Raji (cell line): ENCODE data around the gene ZFHX2.

ENCODE experiments used
- POLR2A ChIP-seq: IDR thresholded peaks from 2 replicates; pipeline ENCODE4 v1.6.1; 2011; ENCODE audit warnings: low read depth, low read length, control low read depth; ENCODE audit not compliant: insufficient read depth

The ZFHX2 gene

GRCh38 chr14:23577004-23577681 is 25.6 kb upstream of the ZFHX2 start:
- no peak for TF ChIP-seq POLR2A

GRCh38 chr14:23573384-23574015 is 21.9 kb upstream of the ZFHX2 start:
- TF ChIP-seq POLR2A: no peak

- no peak for TF ChIP-seq POLR2A
Observed at GRCh38 chr14:23572836-23573235, 21.3 kb upstream of the ZFHX2 start.

- no peak for TF ChIP-seq POLR2A
Observed at GRCh38 chr14:23572524-23572828, 20.9 kb upstream of the ZFHX2 start.

- TF ChIP-seq POLR2A: no peak
Observed at GRCh38 chr14:23571701-23572523, 20.3 kb upstream of the ZFHX2 start.

- TF ChIP-seq POLR2A: no peak
Observed at GRCh38 chr14:23570806-23571483, 19.4 kb upstream of the ZFHX2 start.

GRCh38 chr14:23569443-23570151 is 18.0 kb upstream of the ZFHX2 start:
- no peak for TF ChIP-seq POLR2A

GRCh38 chr14:23568600-23569331 is 17.2 kb upstream of the ZFHX2 start:
- TF ChIP-seq POLR2A: 0 out of 2 replicates have a peak, but pooled peaks have one; percentile 6

- no peak for TF ChIP-seq POLR2A
Observed at GRCh38 chr14:23568021-23568599, 16.5 kb upstream of the ZFHX2 start.

GRCh38 chr14:23567186-23568020 is 15.8 kb upstream of the ZFHX2 start, which contains the start of gene AP1G2:
TSS of gene AP1G2 (minus strand) at chr14:23567791. CDS start at chr14:23567314, 477 bp downstream.
- TF ChIP-seq POLR2A: peak; percentile 90

GRCh38 chr14:23566778-23567185 is 15.2 kb upstream of the ZFHX2 start:
- no peak for TF ChIP-seq POLR2A

- TF ChIP-seq POLR2A: no peak
Observed at GRCh38 chr14:23566112-23566777, 14.7 kb upstream of the ZFHX2 start.
